Body of pancreas (tissue), 4 donors: ENCODE results near the gene CDS1. TPM values are rescaled to one million over a fixed set of nuclear protein-coding genes. Genes with fewer than 3 reads are reported as not detected.
"Not testable (repeated sequence)": the region's sequence is repeated elsewhere in the genome, so short reads cannot be mapped to it uniquely, and the experiment has no call there.

ENCODE experiments used
- ATAC-seq: fragments of 150-250 bp; one replicate; pipeline ENCODE4 v1.9.1; 2016
- DNase-seq, 4 donors: peaks; one replicate each; pipeline ENCODE4 v3.0.0-alpha.2; 2019
- H3K27ac ChIP-seq, 4 donors: fragments of 200-600 bp; sonication (generic); 1 replicate in 3 of 4; 2 replicates in 1 of 4; pipeline versions ENCODE4 v1.5.1 to v1.6.1; 2016 to 2019; ENCODE audit warnings: mild to moderate bottlenecking in 1 of 4, mixed read lengths in 1 of 4, moderate library complexity in 1 of 4
- H3K27me3 ChIP-seq, 2 donors: fragments of 200-600 bp; sonication (generic); one replicate each; pipeline ENCODE4 v1.6.0; 2016; ENCODE audit warnings: mild to moderate bottlenecking in 1 of 2
- H3K36me3 ChIP-seq, 2 donors: fragments of 200-600 bp; sonication (generic); replicated peaks in 1 of 2; 2 replicates each; pipeline ENCODE4 v1.5.1; 2016; ENCODE audit warnings: low read depth in 2 of 2; ENCODE audit not compliant: insufficient read depth in 1 of 2
- H3K4me1 ChIP-seq: fragments of 200-600 bp; sonication (generic); one replicate; pipeline ENCODE4 v1.6.0; 2016
- H3K4me3 ChIP-seq, 2 donors: fragments of 200-600 bp; sonication (generic); 1 replicate in 1 of 2; 2 replicates in 1 of 2; pipeline ENCODE4 v1.5.1; 2016 to 2019
- H3K9me3 ChIP-seq, 3 donors: fragments of 200-600 bp; sonication (generic); 1 replicate in 2 of 3; 2 replicates in 1 of 3; pipeline ENCODE4 v1.5.1; 2016
- POLR2A ChIP-seq, 3 donors: fragments of 450-650 bp; IDR thresholded peaks; one replicate each; pipeline ENCODE4 v1.6.1; 2016; ENCODE audit warnings: antibody characterized with exemption in 3 of 3, mild to moderate bottlenecking in 2 of 3
- WGBS, 2 donors: methylation state at CpG; one replicate each; pipeline ENCODE4 v1.1.5; 2017; 5-methylcytosine and 5-hydroxymethylcytosine counted together
- intact Hi-C: fragments of 100-400 bp; cut with DNase I; formaldehyde crosslinking; loops from one replicate; pipeline ENCODE4 v1.15.1; 2023
- total RNA-seq, 2 donors: library from RNA; depleted of rRNA; stranded (reverse); fragments of >200 nt; gene quantifications; one replicate each; pipeline ENCODE4 v1.1.0, GENCODE V29; 2016
- TF ChIP-seq, protein P1 (sequence below), 7 experiments: fragments of 450-650 bp in 4 of 7; fragments of 200-600 bp in 3 of 7; sonication (generic) in 3 of 7; IDR thresholded peaks; one replicate each; pipeline ENCODE4 v1.5.1; 2016 to 2019; ENCODE audit warnings: antibody characterized with exemption in 7 of 7

Gene CDS1
- total RNA-seq: 1 to 10 TPM; 5.2 to 5.9 TPM

DNA sequence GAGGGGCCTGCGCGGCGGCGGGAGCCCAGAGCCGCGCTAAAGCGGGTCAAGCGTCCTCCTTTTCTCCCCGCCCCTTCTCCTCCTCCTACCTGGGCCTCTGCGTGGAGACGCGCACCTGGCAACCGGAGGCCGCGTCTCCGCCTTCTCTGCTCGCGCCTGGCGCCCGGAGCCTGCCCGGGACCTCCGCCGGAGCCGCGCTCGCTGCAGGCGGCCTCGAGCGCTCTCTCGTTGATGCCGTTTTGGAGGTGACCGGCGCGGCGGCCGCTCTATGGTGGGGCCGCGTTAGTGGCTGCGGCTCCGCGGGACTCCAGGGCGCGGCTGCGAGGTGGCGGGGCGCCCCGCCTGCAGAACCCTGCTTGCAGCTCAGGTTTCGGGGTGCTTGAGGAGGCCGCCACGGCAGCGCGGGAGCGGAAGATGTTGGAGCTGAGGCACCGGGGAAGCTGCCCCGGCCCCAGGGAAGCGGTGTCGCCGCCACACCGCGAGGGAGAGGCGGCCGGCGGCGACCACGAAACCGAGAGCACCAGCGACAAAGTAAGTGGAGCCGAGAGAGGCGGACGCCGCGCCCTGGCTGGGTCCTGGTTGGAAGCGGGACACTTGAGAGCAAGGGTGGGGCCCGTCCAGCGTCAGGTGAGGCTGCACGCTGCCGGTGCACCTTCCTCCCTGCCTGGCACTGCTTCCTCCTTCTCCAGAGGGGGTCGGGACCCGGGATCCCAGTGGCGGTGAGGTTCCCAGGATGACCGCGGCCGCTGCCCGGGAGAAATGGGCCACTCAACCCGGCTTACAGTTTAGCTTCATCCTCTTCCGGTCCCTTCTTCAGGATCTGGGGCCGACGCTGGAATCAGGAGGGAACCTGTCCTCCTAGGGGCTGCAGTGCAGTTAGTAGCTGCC, at the start of gene CDS1:
Gene CDS1 (plus strand): TSS at position 140 of the 888 bp plus-strand sequence. CDS start 275 bp downstream, at position 415.
- no peaks in the 10 kb centered on the region for H3K9me3 ChIP-seq
- WGBS, 2 donors: 0 to 1% methylated on average over 7 to 87 of the region's 88 CpGs
- intact Hi-C loops: no loop called here

DNA sequence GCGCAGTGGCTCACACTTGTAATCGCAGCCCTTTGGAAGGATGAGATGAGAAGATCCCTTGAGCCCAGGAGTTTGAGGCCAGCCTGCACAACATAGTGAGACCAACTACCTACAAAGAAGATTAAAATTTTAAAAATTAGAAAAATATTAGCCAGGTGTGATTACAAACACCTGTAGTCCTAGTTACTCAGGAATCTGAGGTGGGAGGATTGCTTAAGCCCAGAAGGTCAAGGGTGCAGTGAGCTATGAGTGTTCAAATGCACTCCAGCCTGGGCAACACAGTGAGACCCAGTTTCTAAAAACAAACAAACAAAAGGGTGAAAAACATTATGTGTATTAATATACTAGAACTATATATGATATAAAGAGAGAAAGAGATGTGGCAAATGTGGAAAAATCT, 47.0 kb upstream of the CDS1 start:
- no peak for ATAC-seq
- TF ChIP-seq, protein P1, sequence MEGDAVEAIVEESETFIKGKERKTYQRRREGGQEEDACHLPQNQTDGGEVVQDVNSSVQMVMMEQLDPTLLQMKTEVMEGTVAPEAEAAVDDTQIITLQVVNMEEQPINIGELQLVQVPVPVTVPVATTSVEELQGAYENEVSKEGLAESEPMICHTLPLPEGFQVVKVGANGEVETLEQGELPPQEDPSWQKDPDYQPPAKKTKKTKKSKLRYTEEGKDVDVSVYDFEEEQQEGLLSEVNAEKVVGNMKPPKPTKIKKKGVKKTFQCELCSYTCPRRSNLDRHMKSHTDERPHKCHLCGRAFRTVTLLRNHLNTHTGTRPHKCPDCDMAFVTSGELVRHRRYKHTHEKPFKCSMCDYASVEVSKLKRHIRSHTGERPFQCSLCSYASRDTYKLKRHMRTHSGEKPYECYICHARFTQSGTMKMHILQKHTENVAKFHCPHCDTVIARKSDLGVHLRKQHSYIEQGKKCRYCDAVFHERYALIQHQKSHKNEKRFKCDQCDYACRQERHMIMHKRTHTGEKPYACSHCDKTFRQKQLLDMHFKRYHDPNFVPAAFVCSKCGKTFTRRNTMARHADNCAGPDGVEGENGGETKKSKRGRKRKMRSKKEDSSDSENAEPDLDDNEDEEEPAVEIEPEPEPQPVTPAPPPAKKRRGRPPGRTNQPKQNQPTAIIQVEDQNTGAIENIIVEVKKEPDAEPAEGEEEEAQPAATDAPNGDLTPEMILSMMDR (IDR thresholded peaks at IDR 0.05): no peak
- no peak for TF ChIP-seq POLR2A (IDR thresholded peaks at IDR 0.05)
- Histone ChIP-seq H3K9me3 (no peaks in the 10 kb centered on the region), H3K4me1 (no peaks in the 10 kb centered on the region), H3K36me3 (no peaks in the 10 kb centered on the region), H3K27ac (no peak overlapping the region), H3K4me3 (no peak overlapping the region), H3K27me3 (no peaks in the 10 kb centered on the region)
- WGBS, 2 donors: 92 to 93% methylated on average over 2 of the region's 2 CpGs
- no peak for DNase-seq
- intact Hi-C loops: no loop called here

More for the DNA sequence above, at the start of gene CDS1:
- no peaks in the 10 kb centered on the region for H3K36me3 ChIP-seq
- DNase-seq (peak; percentile 59 to 70 (median 60)), ATAC-seq (peak; percentile 79)
- peak within 1 kb of the TSS; percentile 83 to 94 (median 94) for H3K27ac ChIP-seq
- H3K4me1 ChIP-seq: peaks cover 27% of the 10 kb centered on the region
- TF ChIP-seq, protein P1 (IDR thresholded peaks at IDR 0.05): no peak
- TF ChIP-seq POLR2A (IDR thresholded peaks at IDR 0.05): peak; percentile 14 to 59 (median 43)
- H3K27me3 ChIP-seq: no peaks in the 10 kb centered on the region
- peak within 1 kb of the TSS; percentile 37 to 71 for H3K4me3 ChIP-seq

DNA sequence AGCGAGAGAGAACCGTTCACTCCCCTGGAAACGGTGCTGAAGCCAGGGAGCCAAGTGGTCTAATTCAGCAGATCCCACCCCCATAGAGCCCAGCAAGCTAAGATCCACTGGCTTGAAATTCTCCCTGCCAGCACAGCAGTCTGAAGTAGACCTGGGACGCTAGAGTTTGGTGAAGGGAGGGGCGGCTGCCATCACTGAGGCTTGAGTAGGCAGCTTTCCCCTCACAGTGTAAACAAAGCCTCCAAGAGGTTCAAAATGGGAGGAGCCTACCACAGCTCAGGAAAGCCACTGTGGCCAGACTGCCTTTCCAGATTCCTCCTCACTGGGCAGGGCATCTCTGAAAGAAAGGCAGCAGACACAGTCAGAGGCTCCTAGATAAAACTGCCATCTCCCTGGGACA, 37.8 kb upstream of the CDS1 start:
- TF ChIP-seq, protein P1 (IDR thresholded peaks at IDR 0.05): no peak
- DNase-seq (no peak), ATAC-seq (no peak)
- H3K27ac ChIP-seq: no peak overlapping the region
- 71 to 82% methylated on average over 3 to 5 of the region's 5 CpGs for WGBS, 2 donors
- no peaks in the 10 kb centered on the region for H3K27me3 ChIP-seq
- H3K4me1 ChIP-seq: no peaks in the 10 kb centered on the region
- no peak overlapping the region for H3K4me3 ChIP-seq
- no peaks in the 10 kb centered on the region for H3K9me3 ChIP-seq
- intact Hi-C loops: no loop called here
- H3K36me3 ChIP-seq: no peaks in the 10 kb centered on the region

DNA sequence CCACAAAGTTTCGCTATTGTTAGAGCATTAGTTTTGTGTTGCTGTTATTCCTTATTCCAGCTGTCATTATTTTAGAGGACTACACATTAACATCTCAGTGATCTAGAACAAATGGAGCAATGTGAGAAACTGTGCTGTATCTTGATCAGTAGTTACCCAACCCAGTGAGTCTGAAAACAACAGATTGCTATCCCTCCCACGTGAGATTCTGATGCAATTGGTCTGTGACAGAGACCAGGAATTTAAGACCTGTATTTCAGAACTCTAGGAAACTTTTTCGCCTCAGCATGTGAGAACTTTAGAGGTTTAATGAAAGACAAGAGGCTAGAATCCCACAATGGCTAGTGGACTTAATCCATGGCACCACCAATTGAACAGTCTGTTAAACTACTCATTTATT, 35.7 kb upstream of the CDS1 start:
- Histone ChIP-seq H3K36me3 (no peaks in the 10 kb centered on the region), H3K4me3 (no peak overlapping the region), H3K27me3 (no peaks in the 10 kb centered on the region), H3K4me1 (no peaks in the 10 kb centered on the region), H3K9me3 (no peaks in the 10 kb centered on the region), H3K27ac (no peak overlapping the region)
- 78 to 85% methylated on average over 3 of the region's 3 CpGs for WGBS, 2 donors
- intact Hi-C loops: no loop called here
- DNase-seq (no peak), ATAC-seq (no peak)
- TF ChIP-seq POLR2A (IDR thresholded peaks at IDR 0.05): no peak
- TF ChIP-seq, protein P1 (IDR thresholded peaks at IDR 0.05): no peak

DNA sequence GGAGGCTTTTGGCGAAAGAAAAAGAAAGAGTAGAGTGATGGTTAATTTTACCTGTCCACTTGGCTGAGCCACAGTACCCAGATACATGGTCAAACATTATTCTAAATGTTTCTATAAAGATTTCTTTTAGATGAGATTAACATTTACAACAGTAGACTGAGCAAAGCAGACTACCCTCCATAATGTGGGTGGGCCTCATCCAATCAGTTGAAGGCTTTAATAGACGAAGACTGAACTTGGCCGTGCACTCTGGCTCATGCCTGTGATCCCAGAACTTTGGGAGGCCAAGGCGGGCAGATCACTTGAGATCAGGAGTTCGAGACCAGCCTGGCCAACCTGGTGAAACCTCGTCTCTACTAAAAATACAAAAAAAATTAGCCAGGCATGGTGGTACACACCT, 33.7 kb upstream of the CDS1 start:
- intact Hi-C loops, H3K27ac ChIP-seq: not testable (repeated sequence)
- whole genome bisulfite sequencing, 2 donors: 69 to 83% methylated on average over 6 of the region's 6 CpGs

More for the DNA sequence above, 33.7 kb upstream of the CDS1 start:
- H3K4me3 ChIP-seq, DNase-seq, H3K4me1 ChIP-seq, ATAC-seq, H3K36me3 ChIP-seq, H3K27me3 ChIP-seq, H3K9me3 ChIP-seq: not testable (repeated sequence)
